ENCODE results near the gene CSRNP3. TPM values are rescaled to one million over a fixed set of nuclear protein-coding genes. Genes with fewer than 3 reads are reported as not detected.
A peak's percentile ranks its signal among the peaks of the same experiment; 100 is the strongest.

The CSRNP3 gene
- total and polyA plus RNA-seq, 7 donors = 0.96 to 6.6 (median 3.9) TPM

GRCh38 chr2:165686800-165687199 is 217.3 kb downstream of the CSRNP3 start:
- Histone ChIP-seq H3K9me3 (no peaks in the 10 kb centered on the region), H3K27ac (no peak overlapping the region), H3K27me3 (no peaks in the 10 kb centered on the region), H3K4me1 (no peaks in the 10 kb centered on the region), H3K36me3 (no peaks in the 10 kb centered on the region), H3K4me3 (no peak overlapping the region)
- TF ChIP-seq, protein P1, sequence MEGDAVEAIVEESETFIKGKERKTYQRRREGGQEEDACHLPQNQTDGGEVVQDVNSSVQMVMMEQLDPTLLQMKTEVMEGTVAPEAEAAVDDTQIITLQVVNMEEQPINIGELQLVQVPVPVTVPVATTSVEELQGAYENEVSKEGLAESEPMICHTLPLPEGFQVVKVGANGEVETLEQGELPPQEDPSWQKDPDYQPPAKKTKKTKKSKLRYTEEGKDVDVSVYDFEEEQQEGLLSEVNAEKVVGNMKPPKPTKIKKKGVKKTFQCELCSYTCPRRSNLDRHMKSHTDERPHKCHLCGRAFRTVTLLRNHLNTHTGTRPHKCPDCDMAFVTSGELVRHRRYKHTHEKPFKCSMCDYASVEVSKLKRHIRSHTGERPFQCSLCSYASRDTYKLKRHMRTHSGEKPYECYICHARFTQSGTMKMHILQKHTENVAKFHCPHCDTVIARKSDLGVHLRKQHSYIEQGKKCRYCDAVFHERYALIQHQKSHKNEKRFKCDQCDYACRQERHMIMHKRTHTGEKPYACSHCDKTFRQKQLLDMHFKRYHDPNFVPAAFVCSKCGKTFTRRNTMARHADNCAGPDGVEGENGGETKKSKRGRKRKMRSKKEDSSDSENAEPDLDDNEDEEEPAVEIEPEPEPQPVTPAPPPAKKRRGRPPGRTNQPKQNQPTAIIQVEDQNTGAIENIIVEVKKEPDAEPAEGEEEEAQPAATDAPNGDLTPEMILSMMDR (IDR thresholded peaks at IDR 0.05) = no peak
- TF ChIP-seq EP300 (IDR thresholded peaks at IDR 0.05) (no peak), POLR2A (IDR thresholded peaks at IDR 0.05) (no peak), POLR2AphosphoS5 (IDR thresholded peaks at IDR 0.05) (no peak)
- intact Hi-C loops (cut with DNase I) = no loop called here
- WGBS, 2 donors = 95 to 97% methylated on average over 2 of the region's 2 CpGs
- DNase-seq = no peak

- Histone ChIP-seq H3K9me3 (no peaks in the 10 kb centered on the region), H3K27me3 (no peaks in the 10 kb centered on the region), H3K36me3 (no peaks in the 10 kb centered on the region), H3K4me1 (no peaks in the 10 kb centered on the region), H3K27ac (peak overlapping the region in 1 of 4 donors; percentile 13), H3K4me3 (no peak overlapping the region)
- intact Hi-C loops (cut with DNase I) = no loop called here
- 81 to 90% methylated on average over 4 of the region's 4 CpGs for WGBS, 2 donors
- no peak for DNase-seq
- TF ChIP-seq POLR2A (IDR thresholded peaks at IDR 0.05) (no peak), POLR2AphosphoS5 (IDR thresholded peaks at IDR 0.05) (no peak), EP300 (IDR thresholded peaks at IDR 0.05) (no peak)
- TF ChIP-seq, protein P1 (IDR thresholded peaks at IDR 0.05) = no peak
Measured at GRCh38 chr2:165687426-165688002, 218.0 kb downstream of the CSRNP3 start.

- H3K27ac ChIP-seq = no peak overlapping the region
- 88 to 91% methylated on average over 7 of the region's 7 CpGs for WGBS, 2 donors
- H3K36me3 ChIP-seq = no peaks in the 10 kb centered on the region
- DNase-seq = no peak
- TF ChIP-seq EP300 (IDR thresholded peaks at IDR 0.05) = no peak
- no peak for TF ChIP-seq POLR2A (IDR thresholded peaks at IDR 0.05)
- TF ChIP-seq, protein P1 (IDR thresholded peaks at IDR 0.05) = no peak
- no peak for TF ChIP-seq POLR2AphosphoS5 (IDR thresholded peaks at IDR 0.05)
- no peak overlapping the region for H3K4me3 ChIP-seq
- H3K4me1 ChIP-seq = no peaks in the 10 kb centered on the region
- intact Hi-C loops (cut with DNase I) = no loop called here
- no peaks in the 10 kb centered on the region for H3K9me3 ChIP-seq
- no peaks in the 10 kb centered on the region for H3K27me3 ChIP-seq
Measured at GRCh38 chr2:165691615-165692014, 222.1 kb downstream of the CSRNP3 start.

DNA sequence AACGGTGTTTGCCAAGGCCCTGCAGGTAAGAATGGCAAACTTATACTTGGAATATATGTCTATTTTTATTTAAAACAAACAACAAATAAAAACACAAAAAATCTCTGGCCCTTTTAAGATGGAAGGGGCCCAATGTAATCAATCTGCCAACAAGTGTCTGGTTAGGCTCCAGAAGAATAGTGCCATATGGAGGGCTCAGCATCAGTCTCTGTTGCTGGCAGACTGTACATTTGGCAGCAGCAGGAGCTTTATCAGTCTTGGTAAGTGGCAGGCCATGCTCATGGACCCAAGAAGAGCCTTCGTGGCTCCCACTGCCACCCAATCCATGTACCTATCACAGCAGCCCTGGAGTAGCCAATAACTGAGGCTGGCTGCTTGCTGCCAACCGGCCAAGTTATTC is 223.4 kb downstream of the CSRNP3 start:
- 91% methylated on average over 3 of the region's 3 CpGs for WGBS, 2 donors
- no peak for TF ChIP-seq POLR2A (IDR thresholded peaks at IDR 0.05)
- TF ChIP-seq POLR2AphosphoS5 (IDR thresholded peaks at IDR 0.05) = no peak
- TF ChIP-seq, protein P1 (IDR thresholded peaks at IDR 0.05) = no peak
- no peak for TF ChIP-seq EP300 (IDR thresholded peaks at IDR 0.05)

GRCh38 chr2:165693838-165694237 is 224.3 kb downstream of the CSRNP3 start:
- intact Hi-C loops (cut with DNase I) = no loop called here
- H3K27ac ChIP-seq = no peak overlapping the region
- WGBS, 2 donors = 94 to 95% methylated on average over 1 of the region's 1 CpG
- DNase-seq = no peak
- H3K4me3 ChIP-seq = no peak overlapping the region
- H3K27me3 ChIP-seq = no peaks in the 10 kb centered on the region
- no peaks in the 10 kb centered on the region for H3K9me3 ChIP-seq
- H3K36me3 ChIP-seq = no peaks in the 10 kb centered on the region
- TF ChIP-seq, protein P1 (IDR thresholded peaks at IDR 0.05) = no peak
- no peak for TF ChIP-seq EP300 (IDR thresholded peaks at IDR 0.05)
- TF ChIP-seq POLR2AphosphoS5 (IDR thresholded peaks at IDR 0.05) = no peak
- no peak for TF ChIP-seq POLR2A (IDR thresholded peaks at IDR 0.05)
- no peaks in the 10 kb centered on the region for H3K4me1 ChIP-seq

More for the DNA sequence above, 223.4 kb downstream of the CSRNP3 start:
- intact Hi-C loops (cut with DNase I) = no loop called here
- H3K36me3 ChIP-seq = no peaks in the 10 kb centered on the region
- DNase-seq = no peak
- H3K4me1 ChIP-seq = no peaks in the 10 kb centered on the region
- no peak overlapping the region for H3K27ac ChIP-seq
- H3K27me3 ChIP-seq = no peaks in the 10 kb centered on the region
- no peak overlapping the region for H3K4me3 ChIP-seq
- H3K9me3 ChIP-seq = no peaks in the 10 kb centered on the region

All from sigmoid colon (tissue), 7 donors.